ENCODE results near the gene CAMTA1.

The CAMTA1 gene

GRCh38 chr1:7531562-7532340, 746.5 kb downstream of the CAMTA1 start:
- DNase-seq (ENCODE audit: low read depth in 2 of 2), result no peak

GRCh38 chr1:7533006-7533405, 747.8 kb downstream of the CAMTA1 start:
- DNase-seq (ENCODE audit: low read depth in 2 of 2), result no peak

DNA sequence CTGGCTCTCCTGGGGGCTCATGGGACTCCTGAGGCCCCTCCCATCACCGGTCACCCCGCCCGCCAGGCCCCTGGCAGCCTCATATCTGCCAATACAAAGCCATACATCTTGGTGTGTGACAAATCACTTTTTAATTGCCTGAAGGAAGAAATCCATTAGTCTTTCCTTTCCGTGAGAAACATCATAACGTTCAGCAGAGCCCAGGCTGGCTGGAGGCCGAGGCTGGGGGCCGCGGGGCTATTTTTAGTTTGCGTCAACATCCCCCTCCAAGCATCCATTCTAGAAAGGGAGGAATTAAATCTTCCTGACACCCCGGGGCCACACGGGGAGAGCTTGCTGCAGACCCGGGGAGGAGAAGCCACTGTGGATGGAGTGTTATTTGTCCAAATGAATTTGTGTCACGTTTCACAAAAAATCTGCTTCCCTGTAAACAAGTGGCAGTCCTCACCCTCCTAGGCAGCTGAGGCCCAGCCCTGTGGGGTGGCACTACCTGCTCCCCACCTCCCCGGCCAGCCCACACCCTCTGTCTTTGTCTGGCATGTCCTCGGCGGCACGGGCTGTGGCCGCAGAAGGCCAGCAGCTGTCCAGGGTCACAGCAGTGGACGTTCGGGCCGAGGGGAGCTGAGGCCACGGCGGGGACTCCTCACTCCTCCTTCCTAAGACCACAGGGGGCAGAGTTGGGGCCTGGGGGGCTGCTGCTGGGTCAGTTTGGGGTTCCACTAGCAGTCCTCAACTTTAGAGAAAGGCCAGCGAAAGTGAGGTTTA, 749.0 kb downstream of the CAMTA1 start:
- DNase-seq (ENCODE audit: low read depth in 2 of 2), result no peak

GRCh38 chr1:7535016-7535415, 749.8 kb downstream of the CAMTA1 start:
- DNase-seq (ENCODE audit: low read depth in 2 of 2), result no peak

DNA sequence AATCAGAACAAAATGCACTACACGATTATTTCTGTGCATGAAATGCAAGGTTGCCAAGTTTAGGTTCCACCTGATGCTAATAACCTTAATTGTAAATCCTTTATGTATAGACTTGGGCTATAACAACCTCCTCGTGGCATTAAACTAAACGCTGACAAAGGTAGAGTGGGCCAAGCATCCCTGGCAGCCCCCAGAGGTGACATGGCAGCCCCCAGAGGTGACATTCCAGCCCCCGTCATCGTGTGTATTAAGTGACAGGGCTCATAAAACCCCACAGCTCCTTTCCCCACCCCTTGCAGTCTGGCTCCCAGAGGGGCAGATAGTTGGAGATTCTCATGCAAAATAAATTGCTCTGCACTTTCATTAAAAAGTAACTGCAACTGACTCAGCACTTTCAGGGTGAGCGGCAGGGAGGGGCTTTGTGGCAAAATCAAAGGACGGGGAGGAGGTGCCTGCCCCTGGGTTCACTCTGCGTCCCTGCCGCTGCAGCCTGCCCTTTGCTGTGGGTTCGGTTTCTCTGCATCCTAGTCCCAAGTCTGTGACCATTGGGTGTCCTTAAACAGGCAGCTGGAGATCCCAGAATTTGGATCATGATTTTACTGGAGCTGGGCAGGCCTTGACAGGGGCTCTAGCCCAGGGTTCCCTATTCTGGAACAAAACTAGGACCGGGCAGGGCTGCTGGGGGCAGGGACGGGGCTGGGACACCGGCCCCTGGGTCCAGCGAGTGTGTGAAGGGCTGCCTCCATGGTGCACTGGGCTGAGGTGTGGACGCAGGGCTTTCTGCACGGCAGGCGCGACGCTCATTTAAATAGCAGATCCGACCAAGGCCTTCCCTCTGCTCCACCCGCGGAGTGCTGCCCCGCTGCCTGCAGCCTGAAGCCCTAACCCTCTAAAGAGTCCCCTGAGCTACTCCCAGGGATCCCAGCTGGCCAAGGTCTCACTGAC, 751.0 kb downstream of the CAMTA1 start:
- no peak for DNase-seq (ENCODE audit: low read depth in 2 of 2)

DNA sequence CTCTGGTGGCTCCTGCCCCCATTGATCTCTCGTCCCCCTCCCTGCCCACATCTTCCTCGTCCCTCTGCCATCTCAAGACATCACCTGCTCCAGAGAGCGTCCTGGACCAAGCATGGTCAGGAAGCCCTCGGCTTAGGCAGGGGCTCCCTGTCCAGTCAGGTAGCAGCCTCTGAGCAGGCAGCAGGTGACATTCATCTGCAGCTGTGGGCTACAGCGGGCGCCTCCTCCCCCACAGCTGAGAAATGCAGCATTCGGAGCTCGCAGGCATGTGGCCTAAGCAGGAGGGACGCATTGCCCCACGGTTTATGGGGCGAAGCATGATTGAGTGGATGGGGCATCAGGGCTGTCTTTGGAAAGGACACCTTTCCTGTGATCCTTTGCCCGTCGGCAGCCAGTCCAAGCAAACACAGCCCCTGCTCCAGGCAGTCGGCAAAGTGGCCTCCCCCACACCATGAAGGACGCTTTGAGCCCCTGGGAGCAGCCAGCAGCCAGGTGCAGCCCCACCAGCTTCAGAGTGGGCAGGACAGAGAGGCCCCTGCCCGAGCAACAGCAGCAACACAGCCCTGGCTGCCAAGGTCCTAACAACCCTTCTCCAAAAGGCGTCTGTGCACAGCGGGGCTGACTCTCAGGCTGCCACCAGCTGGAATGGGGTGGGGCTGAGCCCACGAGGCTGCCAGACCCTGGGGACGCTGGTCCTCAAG, 751.8 kb downstream of the CAMTA1 start:
- no peak for DNase-seq (ENCODE audit: low read depth in 2 of 2)

DNA sequence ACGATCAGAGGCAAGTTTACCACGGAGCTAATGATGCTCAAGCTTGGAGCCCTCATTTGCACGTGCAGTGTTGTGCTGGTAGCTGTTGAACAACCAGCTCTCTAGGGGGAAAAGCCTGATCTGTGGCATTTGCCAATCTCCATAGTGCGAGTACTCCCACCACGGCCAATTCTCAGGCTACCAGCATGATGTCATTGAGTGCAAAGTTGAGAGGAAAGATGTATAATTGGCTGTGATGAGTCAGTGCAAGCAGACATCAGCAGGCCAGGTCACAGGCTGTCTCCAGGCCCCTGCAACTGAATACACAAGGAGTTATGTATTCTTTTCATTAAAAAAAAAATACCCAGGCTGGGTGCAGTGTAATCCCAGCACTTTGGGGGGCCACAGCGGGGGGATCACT, 752.8 kb downstream of the CAMTA1 start:
- no peak for DNase-seq (ENCODE audit: low read depth in 2 of 2)

- no peak for DNase-seq (ENCODE audit: low read depth in 2 of 2)
Measured at GRCh38 chr1:7538849-7539768, 753.9 kb downstream of the CAMTA1 start.

DNA sequence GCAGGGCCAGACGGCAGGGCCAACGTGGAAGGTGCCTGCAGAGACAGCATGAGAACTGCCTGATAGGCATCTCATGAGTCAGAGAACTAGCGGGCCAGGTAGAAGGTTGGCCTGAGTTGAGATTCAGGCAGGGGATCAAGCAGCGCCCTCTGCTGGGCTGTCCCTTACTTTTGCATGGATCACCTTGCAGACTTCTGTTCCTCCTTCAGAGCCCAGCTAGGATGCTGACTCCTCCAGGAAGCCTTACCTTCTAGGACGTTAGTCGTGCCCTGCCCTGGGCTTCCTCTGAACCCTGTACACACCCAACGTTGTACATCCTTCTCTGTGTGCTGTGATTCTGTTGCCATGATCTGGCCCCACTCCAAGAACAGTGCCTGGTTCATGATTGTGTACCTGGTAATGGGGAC, 754.5 kb downstream of the CAMTA1 start:
- DNase-seq (ENCODE audit: low read depth in 2 of 2), result peak in 1 of 2 donors; percentile 19

DNA sequence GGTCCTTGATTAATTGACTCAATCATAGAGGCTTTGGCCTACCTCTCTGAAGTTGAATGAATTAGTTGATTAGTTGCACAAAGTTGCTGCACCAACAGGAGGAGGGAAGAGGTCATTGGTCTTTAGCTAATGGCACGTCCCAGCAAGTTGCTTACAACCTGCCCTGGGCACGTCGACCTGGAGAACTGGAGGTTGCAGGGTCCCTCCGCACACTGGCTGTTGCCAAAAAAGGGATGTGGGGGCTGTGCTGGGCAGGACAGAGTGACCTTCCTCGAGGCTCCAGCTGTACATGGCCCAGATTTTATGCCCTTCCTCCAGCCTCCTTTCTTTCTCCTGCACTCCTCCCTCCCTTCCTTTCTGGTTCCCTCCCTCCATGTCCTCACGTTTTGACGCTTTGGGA, 755.6 kb downstream of the CAMTA1 start:
- DNase-seq (ENCODE audit: low read depth in 2 of 2), result no peak

DNA sequence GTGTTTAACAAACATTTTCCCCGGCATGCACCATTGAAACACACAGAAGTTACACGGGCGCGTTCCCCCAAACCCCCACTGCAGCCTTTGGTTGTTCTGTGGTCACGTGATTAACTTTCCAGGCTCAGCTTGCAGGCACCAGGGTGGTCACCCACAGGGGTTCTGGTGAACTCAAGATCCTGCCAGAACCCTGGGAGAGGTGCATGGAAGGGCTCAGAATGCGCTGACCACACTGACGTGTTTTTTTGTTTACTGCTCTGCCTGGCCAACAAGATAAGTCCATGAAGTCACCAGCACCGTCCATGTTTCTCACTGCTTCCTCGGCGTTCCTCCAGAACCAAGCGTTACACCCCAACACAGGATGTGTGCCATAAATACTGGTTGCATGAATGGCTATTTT, 756.4 kb downstream of the CAMTA1 start:
- DNase-seq (ENCODE audit: low read depth in 2 of 2), result no peak

DNA sequence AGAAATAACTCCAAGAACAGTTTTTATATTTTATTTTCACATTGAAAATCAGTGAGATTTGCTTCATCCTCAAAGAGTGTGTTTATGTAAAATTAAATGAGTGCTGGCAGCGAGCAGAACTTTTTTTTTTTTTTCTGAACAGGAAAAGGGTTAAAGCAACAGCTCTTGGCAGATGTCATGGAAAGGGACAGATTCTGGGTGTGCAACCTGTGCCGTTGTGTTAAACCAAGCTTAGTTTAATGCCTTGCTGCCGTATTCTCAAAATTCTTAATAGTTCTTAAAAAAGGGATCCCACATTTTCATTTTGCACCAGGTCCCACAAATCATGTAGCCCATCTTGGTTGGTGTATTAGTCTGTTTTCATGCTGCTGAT, 758.5 kb downstream of the CAMTA1 start:
- no peak for DNase-seq (ENCODE audit: low read depth in 2 of 2)

- peak; percentile 9 to 23 for DNase-seq (ENCODE audit: low read depth in 2 of 2)
Measured at GRCh38 chr1:7549277-7550161, 764.3 kb downstream of the CAMTA1 start.

DNA sequence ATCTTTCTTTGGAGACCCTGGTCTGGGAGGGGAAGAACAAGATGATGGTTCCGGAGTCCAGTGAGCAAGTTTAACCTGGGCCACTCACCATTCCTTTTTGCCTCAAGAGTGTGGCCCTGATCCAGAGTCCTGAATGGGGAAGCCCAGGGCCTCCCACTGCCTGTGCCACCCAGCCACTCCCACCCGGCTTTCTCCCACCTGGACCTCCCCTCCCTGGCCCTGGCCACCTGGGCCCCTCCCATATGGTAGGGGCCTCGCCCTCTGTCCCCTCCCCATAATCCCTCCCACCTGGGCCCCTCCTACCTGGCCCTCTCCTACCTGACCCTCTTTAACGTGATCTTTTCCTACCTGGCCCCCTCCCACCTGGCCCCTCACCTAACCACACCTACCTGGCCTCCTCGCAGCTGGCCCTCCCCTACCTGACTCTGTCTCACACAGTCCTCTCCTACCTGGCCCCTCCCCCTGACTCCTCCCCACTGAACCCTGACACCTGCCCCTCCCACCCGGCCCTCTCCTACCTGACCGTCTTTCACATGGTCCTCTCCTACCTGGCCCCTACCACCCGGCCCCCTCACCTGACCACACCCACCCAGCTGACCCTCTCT, 765.1 kb downstream of the CAMTA1 start:
- no peak for DNase-seq (ENCODE audit: low read depth in 2 of 2)

DNA sequence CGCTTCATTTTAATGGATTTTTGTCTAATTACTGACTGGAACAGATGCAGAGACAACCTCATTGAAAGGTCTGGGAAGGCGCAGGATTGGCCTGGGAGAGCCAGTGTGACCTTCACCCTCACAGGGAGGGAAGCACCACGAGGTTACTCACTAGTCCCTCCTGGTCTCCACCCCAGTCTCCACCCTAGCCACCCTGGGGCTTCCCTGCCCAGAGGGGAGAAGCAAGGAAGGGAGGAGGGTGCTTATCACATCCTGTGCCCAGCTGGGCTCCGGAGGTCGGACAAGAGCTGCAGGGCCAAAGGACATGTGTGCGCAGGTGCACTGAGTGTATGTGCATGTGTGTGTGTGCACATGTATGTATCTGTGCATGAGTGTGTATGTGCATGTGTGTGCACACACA, 765.7 kb downstream of the CAMTA1 start:
- DNase-seq (ENCODE audit: low read depth in 2 of 2), result no peak

GRCh38 chr1:7551442-7551841, 766.2 kb downstream of the CAMTA1 start:
- DNase-seq (ENCODE audit: low read depth in 2 of 2), result no peak

GRCh38 chr1:7552402-7552801, 767.1 kb downstream of the CAMTA1 start:
- DNase-seq (ENCODE audit: low read depth in 2 of 2), result no peak

- no peak for DNase-seq (ENCODE audit: low read depth in 2 of 2)
Measured at GRCh38 chr1:7553042-7553690, 767.9 kb downstream of the CAMTA1 start.

All from activated CD4-positive, alpha-beta T cell treated with anti-CD3 and anti-CD28 coated beads for 24 hours (primary cell).